OCI-LY3 (cell line): Measurements from ENCODE around the gene TRABD.

Source experiments
- H2AFZ ChIP-seq: fragments of 200-600, 300-600 bp; shearing (Covaris generic); 2 replicates; pipeline ENCODE4 v1.6.0; 2014; ENCODE audit warnings: antibody characterized with exemption, low read depth, low read length
- H3K27ac ChIP-seq: fragments of 200-600, 300-600 bp; sonication (generic); 2 replicates; pipeline ENCODE4 v1.5.1; 2014; ENCODE audit warnings: mild to moderate bottlenecking, low read length, moderate library complexity, mixed read lengths
- H3K27me3 ChIP-seq: fragments of 200-600, 300-600 bp; sonication (generic); 2 replicates; pipeline ENCODE4 v1.6.1; 2014; ENCODE audit warnings: low read depth, low read length, mixed read lengths
- H3K36me3 ChIP-seq: fragments of 200-600, 300-600 bp; sonication (generic); replicated peaks from 2 replicates; pipeline ENCODE3; 2014; ENCODE audit warnings: low read depth, low read length, mixed read lengths
- H3K4me1 ChIP-seq: fragments of 300-600, 200-600 bp; sonication (generic); 2 replicates; pipeline ENCODE4 v1.6.1; 2014; ENCODE audit warnings: low read length, mixed read lengths
- H3K4me2 ChIP-seq: fragments of 200-600, 300-600 bp; sonication (generic); 2 replicates; pipeline ENCODE4 v1.6.1; 2014; ENCODE audit warnings: low read length, mixed read lengths
- H3K4me3 ChIP-seq: fragments of 300-600, 200-600 bp; sonication (generic); 2 replicates; pipeline ENCODE4 v1.5.1; 2014; ENCODE audit warnings: antibody characterized with exemption, mild to moderate bottlenecking, low read length, moderate library complexity
- H3K79me2 ChIP-seq: fragments of 300-600, 200-600 bp; shearing (Covaris generic); 2 replicates; pipeline ENCODE4 v1.6.1; 2014; ENCODE audit warnings: mild to moderate bottlenecking, low read length, mixed read lengths
- H3K9ac ChIP-seq: fragments of 300-600, 200-600 bp; shearing (Covaris generic); 2 replicates; pipeline ENCODE4 v1.6.0; 2014; ENCODE audit warnings: mild to moderate bottlenecking, low read length, moderate library complexity
- H3K9me3 ChIP-seq: fragments of 200-600, 300-600 bp; shearing (Covaris generic); 2 replicates; pipeline ENCODE4 v1.6.1; 2014; ENCODE audit warnings: low read length, mixed read lengths; ENCODE audit not compliant: insufficient read depth
- H4K20me1 ChIP-seq: fragments of 200-600, 300-600 bp; sonication (generic); 2 replicates; pipeline ENCODE4 v1.6.1; 2016; ENCODE audit warnings: low read length, mixed read lengths; ENCODE audit not compliant: insufficient read depth
- EZH2phosphoT487 ChIP-seq: fragments of 200-600 bp; shearing (Covaris generic); IDR thresholded peaks from 2 replicates; pipeline ENCODE4 v1.6.1; 2018; ENCODE audit warnings: antibody characterized with exemption, mixed run types, low read depth
- TF ChIP-seq, protein P1 (sequence below): fragments of 200-600, 300-600 bp; sonication (generic); IDR thresholded peaks from 2 replicates; pipeline ENCODE4 v1.5.1; 2014; ENCODE audit warnings: antibody characterized with exemption, low read length, low read depth

Gene TRABD

DNA sequence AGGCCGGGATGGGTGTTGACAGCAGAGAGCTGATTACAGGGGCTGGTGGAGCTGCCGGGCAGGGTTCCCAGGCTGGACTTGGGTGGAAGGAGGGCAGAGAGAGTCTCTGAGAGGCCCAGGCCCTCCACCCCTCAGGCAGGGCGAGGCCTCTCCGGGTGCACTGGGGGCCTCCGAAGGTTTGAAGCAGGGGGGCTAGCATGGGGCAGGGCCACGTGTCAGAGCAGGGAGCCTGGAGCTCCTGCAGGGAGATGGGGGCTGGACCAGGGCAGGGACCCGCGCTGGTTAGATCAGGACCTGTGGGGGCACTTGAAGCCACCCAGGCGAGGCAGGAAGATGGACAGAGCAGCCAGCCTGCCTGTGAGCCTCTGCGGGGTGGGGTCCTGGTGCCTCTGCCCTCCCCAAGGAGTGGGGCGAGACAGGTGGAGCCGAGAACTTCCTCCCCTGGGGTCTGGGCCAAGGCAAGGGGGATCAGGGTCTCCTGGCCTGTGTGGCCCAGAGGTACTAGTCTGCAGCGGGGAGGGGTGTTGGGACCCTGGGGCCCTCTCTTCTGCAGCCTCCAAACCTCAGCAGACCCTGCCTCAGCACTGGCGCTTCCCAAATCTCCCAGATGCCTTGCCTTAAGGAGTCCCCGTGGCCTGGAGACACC lies 14.3 kb upstream of the TRABD start:
- H3K4me3 ChIP-seq, result peak overlapping the region; percentile 33; the same call in 1 of the 2 replicates
- H3K27me3 ChIP-seq, result peaks cover 7% of the 10 kb centered on the region; the same call in 1 of the 2 replicates
- no peak overlapping the region for H3K27ac ChIP-seq

DNA sequence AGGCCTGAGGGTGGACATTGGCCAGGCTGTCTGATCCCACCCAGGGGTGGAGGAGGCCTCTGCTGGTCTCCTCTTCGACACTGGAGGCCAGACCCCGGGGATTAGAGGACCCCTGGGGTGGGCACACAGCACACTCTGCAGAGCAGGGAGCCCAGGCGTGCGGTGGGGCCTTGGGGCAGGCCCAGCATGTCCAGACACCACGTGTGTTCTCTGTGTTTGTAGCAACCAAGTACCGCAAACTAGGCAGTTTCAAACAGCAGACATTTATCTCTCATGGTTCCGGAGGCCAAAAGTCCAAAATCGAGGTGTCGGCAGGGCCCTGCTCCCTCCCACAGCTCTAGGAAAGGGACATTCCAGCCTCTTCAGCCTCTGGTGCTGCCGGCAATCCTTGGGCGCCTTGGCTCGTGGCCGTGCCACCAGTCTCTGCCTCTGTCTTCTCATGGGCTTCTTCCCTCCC lies 13.7 kb upstream of the TRABD start:
- H3K4me1 ChIP-seq, result peaks cover 32% of the 10 kb centered on the region
- no peak overlapping the region for H2AFZ ChIP-seq
- no peak overlapping the region for H3K27ac ChIP-seq
- H3K36me3 ChIP-seq, result no peaks in the 10 kb centered on the region
- no peaks in the 10 kb centered on the region for H3K79me2 ChIP-seq
- no peaks in the 10 kb centered on the region for H3K9me3 ChIP-seq
- no peak overlapping the region for H3K9ac ChIP-seq
- H3K27me3 ChIP-seq, result peaks cover 7% of the 10 kb centered on the region; the same call in 1 of the 2 replicates
- no peak overlapping the region for H3K4me3 ChIP-seq
- H4K20me1 ChIP-seq, result no peaks in the 10 kb centered on the region
- no peak overlapping the region for H3K4me2 ChIP-seq
- TF ChIP-seq, protein P1, sequence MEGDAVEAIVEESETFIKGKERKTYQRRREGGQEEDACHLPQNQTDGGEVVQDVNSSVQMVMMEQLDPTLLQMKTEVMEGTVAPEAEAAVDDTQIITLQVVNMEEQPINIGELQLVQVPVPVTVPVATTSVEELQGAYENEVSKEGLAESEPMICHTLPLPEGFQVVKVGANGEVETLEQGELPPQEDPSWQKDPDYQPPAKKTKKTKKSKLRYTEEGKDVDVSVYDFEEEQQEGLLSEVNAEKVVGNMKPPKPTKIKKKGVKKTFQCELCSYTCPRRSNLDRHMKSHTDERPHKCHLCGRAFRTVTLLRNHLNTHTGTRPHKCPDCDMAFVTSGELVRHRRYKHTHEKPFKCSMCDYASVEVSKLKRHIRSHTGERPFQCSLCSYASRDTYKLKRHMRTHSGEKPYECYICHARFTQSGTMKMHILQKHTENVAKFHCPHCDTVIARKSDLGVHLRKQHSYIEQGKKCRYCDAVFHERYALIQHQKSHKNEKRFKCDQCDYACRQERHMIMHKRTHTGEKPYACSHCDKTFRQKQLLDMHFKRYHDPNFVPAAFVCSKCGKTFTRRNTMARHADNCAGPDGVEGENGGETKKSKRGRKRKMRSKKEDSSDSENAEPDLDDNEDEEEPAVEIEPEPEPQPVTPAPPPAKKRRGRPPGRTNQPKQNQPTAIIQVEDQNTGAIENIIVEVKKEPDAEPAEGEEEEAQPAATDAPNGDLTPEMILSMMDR, result no peak
- TF ChIP-seq EZH2phosphoT487, result no peak

More for the DNA sequence above, 14.3 kb upstream of the TRABD start:
- Histone ChIP-seq H3K79me2 (no peaks in the 10 kb centered on the region), H3K9ac (no peak overlapping the region), H3K9me3 (no peaks in the 10 kb centered on the region), H3K4me2 (peak overlapping the region; percentile 49), H4K20me1 (no peaks in the 10 kb centered on the region), H3K4me1 (peaks cover 30% of the 10 kb centered on the region), H3K36me3 (no peaks in the 10 kb centered on the region), H2AFZ (no peak overlapping the region)
- no peak for TF ChIP-seq EZH2phosphoT487
- TF ChIP-seq, protein P1, result no peak

DNA sequence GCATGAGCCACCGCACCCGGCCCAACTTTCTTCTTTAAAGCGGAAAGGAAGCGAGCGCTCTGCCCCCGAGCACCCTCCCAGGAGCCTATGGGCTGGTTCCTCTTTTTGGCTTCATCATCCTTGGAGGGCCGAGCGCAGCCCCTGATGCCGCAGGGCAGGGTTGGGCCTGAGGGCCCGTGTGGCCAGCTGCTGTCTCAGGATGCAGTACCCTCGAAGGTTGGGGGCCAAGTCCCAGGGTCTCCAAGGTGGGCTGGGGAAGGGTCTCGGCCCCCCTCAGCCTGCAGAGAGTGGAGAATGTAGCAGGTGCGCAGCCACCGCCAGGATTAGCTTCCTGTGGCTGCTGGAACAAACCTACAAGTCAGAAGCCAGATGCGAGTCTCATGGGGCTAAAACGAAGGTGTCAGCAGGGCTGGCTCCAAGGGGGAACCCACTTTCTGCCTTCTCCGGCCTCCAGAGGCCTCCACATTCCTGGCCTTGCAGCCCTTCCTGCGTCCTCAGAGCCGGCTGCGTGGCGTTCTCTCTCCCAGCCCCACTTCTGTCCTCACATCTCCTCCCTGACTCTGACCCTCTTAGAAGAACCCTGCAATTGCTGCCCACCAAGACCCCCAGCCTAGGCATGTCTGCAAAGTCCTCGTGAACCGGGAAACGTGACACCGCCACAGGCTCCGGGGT lies 12.3 kb upstream of the TRABD start:
- Histone ChIP-seq H3K36me3 (no peaks in the 10 kb centered on the region), H3K9me3 (no peaks in the 10 kb centered on the region), H3K4me1 (peaks cover 32% of the 10 kb centered on the region), H3K4me2 (peak overlapping the region; percentile 50), H3K79me2 (no peaks in the 10 kb centered on the region), H3K27me3 (peaks cover 7% of the 10 kb centered on the region; the same call in 1 of the 2 replicates), H3K9ac (no peak overlapping the region), H3K27ac (0 out of 2 replicates have a peak overlapping the region, but pooled peaks have one; percentile 11), H4K20me1 (no peaks in the 10 kb centered on the region), H2AFZ (no peak overlapping the region), H3K4me3 (no peak overlapping the region)
- TF ChIP-seq, protein P1, result no peak
- no peak for TF ChIP-seq EZH2phosphoT487

DNA sequence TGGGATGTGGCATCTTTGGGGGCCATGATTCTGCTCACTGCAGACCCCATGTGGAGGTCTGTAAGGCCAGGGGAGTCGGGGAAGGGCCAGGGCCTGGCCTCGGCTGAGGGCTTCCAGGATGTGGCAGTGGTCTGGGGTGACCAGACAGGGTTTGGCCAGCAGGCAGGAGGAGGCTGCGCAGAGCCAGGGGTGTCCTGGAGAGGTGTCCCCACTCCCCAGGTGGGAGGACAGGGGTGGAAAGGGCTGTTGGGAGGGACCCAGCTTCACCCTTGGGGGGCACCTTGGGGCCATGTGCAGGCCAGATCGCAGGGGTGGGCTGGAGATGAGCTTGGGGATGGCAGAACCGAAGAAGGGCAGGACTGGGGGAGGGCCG lies 11.7 kb upstream of the TRABD start:
- Histone ChIP-seq H3K79me2 (no peaks in the 10 kb centered on the region), H3K9me3 (no peaks in the 10 kb centered on the region), H3K9ac (no peak overlapping the region), H3K4me2 (no peak overlapping the region), H3K27me3 (peaks cover 5% of the 10 kb centered on the region; the same call in 1 of the 2 replicates), H3K27ac (no peak overlapping the region), H3K4me3 (no peak overlapping the region), H2AFZ (no peak overlapping the region), H4K20me1 (no peaks in the 10 kb centered on the region), H3K36me3 (no peaks in the 10 kb centered on the region), H3K4me1 (peaks cover 32% of the 10 kb centered on the region)
- TF ChIP-seq, protein P1, result no peak
- TF ChIP-seq EZH2phosphoT487, result no peak
